NCI-H446 treated with DMSO at 0.1 percent for 48 hours (cell line): ENCODE data around the gene DOC2A.

Experiments used
- DNase-seq: peaks from one replicate; lab custom pipeline; 2025; lab: John Stamatoyannopoulos, UW

DOC2A gene

DNA sequence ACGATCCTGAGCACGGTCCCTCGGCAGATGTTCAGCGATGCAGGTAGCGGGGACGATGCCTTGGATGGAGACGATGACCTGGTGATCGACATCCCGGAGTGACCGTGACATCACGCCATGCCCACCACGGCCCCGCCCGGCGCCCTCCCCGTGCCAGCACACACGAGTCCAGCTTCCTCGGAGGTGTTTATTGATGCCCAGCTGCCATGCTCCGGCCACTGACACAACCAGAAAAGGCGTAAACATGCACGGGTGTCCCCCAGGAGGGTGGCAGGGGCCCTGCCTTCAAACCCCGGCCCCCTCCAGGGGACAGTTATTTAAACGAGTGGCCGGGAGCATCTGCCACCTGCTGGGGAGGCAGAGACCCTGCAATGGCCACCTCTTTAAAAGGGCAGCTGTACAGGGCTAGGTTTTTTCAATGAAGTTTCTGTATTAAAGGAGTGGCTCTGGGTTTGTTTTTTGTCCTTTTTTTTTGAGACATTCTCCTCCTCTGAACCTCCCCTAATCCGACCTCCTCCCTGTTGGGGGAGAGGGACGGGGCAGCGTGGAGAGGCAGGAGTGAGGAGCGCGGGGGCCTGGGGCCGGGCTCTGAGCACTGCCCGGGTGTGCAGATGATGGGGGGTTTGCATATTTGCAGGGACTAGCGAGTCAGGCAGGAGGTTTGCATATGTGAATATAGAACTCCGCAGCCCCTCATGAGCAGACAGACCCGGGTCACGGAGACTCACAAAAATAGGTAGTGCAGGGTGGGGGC lies 5.3 kb downstream of the DOC2A start:
- no peak for DNase-seq

DNA sequence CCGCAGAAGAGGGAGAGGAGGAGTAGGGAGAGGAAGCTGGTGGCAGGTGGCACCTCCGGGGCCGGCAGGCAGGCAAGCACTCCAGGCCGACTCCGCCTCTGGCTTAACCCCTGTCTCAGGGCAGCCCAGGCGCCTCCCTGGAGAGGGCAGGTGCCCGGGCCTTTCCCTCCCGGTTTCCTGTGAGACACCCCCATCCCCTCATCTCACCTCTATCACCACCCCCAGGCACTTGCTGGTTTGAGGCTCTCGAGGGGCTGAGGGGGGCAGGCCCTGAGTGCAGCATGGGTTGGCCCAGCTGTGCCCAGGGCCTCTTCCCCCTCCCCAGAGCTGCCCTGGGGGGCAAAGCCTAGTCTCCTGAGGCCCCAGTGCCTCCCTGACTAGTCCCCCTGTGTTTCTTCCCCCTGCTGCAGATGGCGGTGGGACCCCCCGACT lies 6.0 kb downstream of the DOC2A start:
- no peak for DNase-seq

- no peak for DNase-seq
Measured at GRCh38 chr16:30004424-30004776, 6.4 kb downstream of the DOC2A start.

- no peak for DNase-seq
Measured at GRCh38 chr16:30003670-30004423, 7.0 kb downstream of the DOC2A start.

- no peak for DNase-seq
Measured at GRCh38 chr16:30002614-30003346, 8.0 kb downstream of the DOC2A start.

DNA sequence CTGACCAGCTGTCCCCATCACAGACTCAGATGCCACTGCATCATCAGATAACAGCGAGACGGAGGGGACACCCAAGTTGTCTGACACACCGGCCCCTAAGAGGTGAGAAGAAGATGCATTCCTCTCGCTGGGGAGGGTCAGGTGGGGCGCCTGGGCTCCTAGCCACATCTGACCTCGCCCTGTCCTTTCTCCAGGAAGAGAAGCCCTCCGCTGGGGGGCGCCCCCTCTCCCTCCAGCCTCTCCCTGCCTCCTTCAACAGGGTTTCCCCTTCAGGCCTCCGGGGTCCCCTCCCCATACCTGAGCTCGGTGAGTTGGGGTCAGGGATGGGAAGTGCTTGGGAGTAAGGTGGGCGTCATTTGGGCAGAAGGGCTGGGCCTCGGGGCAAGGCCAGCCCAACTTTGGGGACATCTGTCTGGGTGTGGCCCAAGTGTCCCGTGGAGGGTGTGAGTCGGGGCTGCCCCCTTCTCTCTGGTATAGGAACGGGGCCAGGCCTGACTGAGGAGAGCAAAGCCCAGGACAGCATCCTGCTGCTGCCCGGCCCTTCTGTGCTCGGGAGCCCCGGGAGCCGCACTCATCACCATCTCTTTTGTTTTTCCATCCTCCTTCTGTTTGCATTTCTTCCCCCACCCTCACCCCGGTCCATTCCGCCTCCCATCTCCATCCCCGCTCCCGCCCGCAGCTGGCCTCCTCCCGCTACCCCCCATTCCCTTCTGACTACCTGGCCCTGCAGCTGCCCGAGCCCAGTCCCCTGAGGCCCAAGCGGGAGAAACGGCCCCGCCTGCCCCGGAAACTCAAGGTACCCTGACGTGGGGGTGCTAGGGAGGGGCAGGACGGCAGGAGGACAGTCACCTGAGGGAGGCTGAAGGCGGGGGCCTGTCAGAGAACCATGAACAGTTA lies 9.8 kb downstream of the DOC2A start:
- DNase-seq: no peak

DNA sequence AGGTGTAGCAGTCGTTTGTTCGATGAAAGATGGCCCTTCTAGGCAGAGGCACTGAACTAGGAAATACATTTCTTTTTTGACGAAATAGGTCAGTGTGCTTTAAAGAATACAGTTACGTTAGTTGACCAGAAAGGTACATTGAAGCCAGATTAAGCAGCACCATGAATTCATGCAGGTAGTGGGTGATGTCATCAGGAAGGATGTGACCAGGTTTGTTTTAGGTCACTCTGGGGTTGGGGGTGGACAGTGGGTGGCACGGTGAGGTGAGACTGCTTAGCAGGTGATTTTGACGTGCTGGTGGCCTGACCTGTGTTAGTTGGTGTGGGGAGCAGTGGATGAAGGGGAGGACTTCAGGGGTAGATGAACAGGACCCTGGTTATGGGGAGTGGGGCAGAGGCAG lies 11.2 kb downstream of the DOC2A start:
- DNase-seq: no peak

- no peak for DNase-seq
Measured at GRCh38 chr16:29996766-29997250, 14.0 kb downstream of the DOC2A start.

GRCh38 chr16:29995911-29996765 lies 14.7 kb downstream of the DOC2A start, which contains the start of gene INO80E:
INO80E (plus strand) TSS chr16:29996241; CDS start chr16:29996311, 70 bp downstream.
- DNase-seq: peak; percentile 92

GRCh38 chr16:29995324-29995910 lies 15.4 kb downstream of the DOC2A start, which contains the start of gene HIRIP3:
HIRIP3 (minus strand) TSS chr16:29995617; CDS start chr16:29995605, 12 bp downstream.
- DNase-seq: peak; percentile 76

- no peak for DNase-seq
Measured at GRCh38 chr16:29994600-29995323, 16.1 kb downstream of the DOC2A start.

- DNase-seq: no peak
Measured at GRCh38 chr16:29993903-29994599, 16.8 kb downstream of the DOC2A start.

DNA sequence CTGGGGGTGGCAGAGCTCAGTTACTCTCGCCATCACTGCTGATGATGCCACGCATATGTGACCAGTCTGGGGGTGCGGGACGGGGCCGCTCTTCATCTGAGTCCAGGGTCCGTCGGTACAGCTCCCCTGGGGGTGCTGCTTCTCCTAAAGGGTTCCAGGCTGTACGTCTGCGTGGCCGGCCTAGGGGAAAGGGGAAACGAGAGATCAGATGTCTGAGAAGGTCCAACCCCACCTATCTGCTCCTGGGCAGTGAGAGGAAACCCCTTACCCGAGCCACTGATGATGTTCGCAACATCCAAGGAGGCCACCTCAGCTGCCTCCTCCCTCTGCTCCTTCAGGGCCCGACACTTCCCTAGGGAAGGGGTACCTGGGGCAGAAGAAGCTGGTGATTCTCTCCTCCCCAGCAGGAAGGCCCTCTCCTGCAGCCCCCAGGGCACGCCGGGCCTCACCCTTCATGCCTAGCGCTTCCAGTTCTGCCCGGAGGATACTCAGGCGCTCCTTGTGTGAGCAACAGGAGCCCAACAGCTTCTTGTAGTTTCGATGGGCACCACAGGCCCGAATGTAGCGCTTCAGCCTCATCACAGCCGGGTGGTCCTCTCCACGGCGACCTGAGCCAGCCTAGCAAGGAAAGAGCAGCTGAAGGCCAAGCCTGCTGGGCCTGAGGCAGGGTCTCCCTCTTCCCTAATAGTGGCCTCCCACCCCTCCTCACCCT lies 17.5 kb downstream of the DOC2A start:
- DNase-seq: no peak

DNA sequence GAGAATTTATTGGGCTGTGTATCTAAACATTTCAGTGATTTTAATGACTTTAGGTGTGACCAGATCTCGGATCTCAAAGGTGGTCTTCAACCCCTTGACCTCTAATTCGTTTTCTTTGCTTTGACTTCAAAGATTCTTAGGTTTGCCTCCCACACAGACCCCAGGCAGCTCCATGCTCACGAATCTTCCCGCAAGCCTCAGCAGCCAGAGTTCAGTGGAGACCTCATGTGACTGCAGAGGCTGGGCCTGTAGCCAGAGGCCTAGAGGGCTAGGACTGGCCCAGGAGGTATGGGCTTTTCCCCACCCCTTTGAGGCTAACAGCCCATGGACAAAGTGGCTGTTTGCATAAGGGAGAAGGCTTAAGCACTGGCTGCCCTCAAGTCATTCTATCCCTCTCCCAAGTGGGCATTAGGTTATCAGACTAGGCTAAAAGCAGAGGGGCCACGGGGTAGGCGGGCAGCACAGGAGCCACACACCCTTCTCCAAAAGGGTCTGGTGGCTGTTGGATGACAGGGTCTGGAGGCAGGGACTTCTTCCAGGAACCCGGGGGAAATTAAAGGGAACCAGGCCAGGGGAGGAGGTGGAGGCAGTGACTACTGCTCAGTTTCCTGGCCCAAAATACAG lies 18.4 kb downstream of the DOC2A start:
- DNase-seq: no peak

DNA sequence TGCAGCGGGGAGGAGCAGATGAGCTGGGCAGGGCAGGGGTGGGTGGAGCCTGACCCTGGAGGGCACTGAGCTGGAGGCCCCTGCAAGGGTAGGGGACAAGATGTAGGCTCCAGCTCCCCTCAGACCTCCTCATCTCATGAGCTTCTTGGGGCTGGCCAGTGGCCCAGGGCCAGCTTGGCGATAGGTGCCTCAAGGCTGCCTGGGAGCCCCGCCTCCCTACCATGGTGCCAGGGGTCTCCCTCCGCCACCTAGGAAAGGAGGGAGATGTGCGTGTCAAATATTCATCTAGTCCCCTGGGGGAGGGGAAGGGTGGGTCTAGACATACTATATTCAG lies 19.3 kb downstream of the DOC2A start:
- no peak for DNase-seq

- DNase-seq: no peak
Measured at GRCh38 chr16:29990883-29991570, 19.8 kb downstream of the DOC2A start.

DNA sequence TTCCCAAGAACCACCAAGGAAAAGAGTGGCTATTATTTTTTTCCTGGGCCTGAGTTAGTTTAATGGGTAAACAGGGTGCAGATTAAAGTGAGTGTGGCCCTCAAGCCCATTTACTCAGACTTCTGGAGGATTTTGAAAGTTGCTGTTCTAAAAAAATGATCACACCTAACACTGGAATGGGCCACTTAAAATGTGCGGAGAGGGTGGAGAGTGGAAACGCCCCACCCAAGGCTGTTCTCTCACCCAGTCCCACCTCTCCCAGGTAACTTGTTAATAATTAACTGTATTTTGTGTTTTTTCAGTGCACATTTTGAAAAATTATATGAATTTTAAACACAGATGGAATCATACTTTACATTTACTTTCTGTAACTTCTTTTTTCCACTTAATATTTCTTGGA lies 20.8 kb downstream of the DOC2A start:
- DNase-seq: no peak
